ENCODE data around the gene COPG2.
"Not testable (repeated sequence)": the region's sequence is repeated elsewhere in the genome, so short reads cannot be mapped to it uniquely, and the experiment has no call there.

COPG2 gene, protein sequence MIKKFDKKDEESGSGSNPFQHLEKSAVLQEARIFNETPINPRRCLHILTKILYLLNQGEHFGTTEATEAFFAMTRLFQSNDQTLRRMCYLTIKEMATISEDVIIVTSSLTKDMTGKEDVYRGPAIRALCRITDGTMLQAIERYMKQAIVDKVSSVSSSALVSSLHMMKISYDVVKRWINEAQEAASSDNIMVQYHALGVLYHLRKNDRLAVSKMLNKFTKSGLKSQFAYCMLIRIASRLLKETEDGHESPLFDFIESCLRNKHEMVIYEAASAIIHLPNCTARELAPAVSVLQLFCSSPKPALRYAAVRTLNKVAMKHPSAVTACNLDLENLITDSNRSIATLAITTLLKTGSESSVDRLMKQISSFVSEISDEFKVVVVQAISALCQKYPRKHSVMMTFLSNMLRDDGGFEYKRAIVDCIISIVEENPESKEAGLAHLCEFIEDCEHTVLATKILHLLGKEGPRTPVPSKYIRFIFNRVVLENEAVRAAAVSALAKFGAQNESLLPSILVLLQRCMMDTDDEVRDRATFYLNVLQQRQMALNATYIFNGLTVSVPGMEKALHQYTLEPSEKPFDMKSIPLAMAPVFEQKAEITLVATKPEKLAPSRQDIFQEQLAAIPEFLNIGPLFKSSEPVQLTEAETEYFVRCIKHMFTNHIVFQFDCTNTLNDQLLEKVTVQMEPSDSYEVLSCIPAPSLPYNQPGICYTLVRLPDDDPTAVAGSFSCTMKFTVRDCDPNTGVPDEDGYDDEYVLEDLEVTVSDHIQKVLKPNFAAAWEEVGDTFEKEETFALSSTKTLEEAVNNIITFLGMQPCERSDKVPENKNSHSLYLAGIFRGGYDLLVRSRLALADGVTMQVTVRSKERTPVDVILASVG

DNA sequence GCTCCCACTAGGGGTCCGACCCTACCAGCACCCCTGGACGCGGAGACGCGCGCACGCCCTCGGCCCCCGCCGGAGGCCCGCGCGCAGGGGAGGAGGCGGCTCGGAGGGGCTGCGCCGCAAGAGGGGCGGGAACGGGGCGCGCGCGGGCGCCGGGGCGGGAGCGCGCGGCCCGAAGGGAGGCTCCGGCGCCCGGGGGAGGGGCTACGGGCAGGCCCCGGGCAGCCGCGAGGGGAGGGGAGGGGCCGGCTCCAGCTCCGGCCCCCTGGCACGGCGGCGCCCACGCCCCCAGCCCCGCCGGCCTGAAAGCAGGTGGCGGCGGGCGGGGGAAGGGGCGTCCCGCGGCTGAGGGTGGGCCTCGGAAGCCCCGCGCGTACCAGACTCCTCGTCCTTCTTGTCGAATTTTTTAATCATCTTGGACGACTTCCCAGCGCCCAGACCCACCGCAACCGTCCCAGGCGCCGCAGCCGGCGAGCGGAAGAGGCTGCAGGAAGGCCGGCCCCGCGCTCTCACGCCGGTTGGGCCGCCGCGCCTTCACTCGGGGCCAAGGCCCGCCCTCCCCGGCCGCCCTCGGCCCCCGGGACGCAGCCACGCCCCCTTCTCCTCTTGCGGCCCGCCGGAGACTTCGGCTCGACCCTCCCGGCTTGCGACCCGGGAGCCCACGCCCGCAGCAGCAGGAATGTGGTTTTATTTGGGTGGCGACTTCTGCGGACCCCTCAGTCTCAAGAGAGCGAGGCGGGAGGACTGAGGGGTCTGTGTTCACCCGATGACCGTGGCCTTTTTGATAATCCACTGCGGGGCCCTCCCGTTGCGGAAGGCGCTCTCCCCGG is at the start of gene COPG2:
TSS of gene COPG2 (minus strand) at position 491 of the 827 bp plus-strand sequence. CDS start at position 411, 80 bp downstream.
- H3K9me3 ChIP-seq (ENCODE audit: insufficient read depth, low read depth, low read length), result no peaks in the 10 kb centered on the region
- no peak within 1 kb of the TSS for H3K27ac ChIP-seq (ENCODE audit: low read length)
- peaks cover 28% of the 10 kb centered on the region for H3K36me3 ChIP-seq (ENCODE audit: insufficient read depth, low read depth, low read length)
- peak within 1 kb of the TSS; percentile 91 for H3K4me3 ChIP-seq (ENCODE audit: low read length)
- peaks cover 6% of the 10 kb centered on the region for H3K4me1 ChIP-seq (ENCODE audit: insufficient read depth, low read length)
- peaks cover 14% of the 10 kb centered on the region for H3K27me3 ChIP-seq (ENCODE audit: insufficient read depth, low read length)
- H3K9ac ChIP-seq (ENCODE audit: low read depth, low read length), result peak within 1 kb of the TSS; percentile 84; the same call in 1 of the 2 replicates

DNA sequence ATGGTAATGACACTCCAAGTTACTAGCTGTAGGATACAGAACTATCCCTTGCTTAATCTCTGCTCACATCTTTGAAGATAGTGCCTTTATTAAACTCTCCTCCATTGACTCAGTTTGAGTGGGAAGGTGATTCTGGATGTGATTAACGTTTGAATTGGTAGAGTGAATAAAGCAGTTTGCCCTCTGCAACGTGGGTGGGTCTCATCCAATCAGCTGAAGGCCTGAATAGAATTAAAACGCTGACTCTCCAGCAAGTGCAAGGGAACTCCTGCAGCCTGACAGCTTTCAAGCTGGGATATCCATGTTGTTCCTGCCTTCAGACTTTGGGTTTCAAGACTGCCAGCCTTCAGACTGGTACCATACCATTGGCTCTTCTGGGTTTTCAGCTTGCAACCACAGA is 43.9 kb upstream of the COPG2 start:
- no peak overlapping the region for H3K4me3 ChIP-seq (ENCODE audit: low read length)
- H3K4me1 ChIP-seq (ENCODE audit: insufficient read depth, low read length), result no peaks in the 10 kb centered on the region
- H3K36me3 ChIP-seq (ENCODE audit: insufficient read depth, low read depth, low read length), result no peaks in the 10 kb centered on the region
- H3K9ac ChIP-seq (ENCODE audit: low read depth, low read length), result no peak overlapping the region
- no peaks in the 10 kb centered on the region for H3K9me3 ChIP-seq (ENCODE audit: insufficient read depth, low read depth, low read length)
- no peak overlapping the region for H3K27ac ChIP-seq (ENCODE audit: low read length)
- H3K27me3 ChIP-seq (ENCODE audit: insufficient read depth, low read length), result no peaks in the 10 kb centered on the region

DNA sequence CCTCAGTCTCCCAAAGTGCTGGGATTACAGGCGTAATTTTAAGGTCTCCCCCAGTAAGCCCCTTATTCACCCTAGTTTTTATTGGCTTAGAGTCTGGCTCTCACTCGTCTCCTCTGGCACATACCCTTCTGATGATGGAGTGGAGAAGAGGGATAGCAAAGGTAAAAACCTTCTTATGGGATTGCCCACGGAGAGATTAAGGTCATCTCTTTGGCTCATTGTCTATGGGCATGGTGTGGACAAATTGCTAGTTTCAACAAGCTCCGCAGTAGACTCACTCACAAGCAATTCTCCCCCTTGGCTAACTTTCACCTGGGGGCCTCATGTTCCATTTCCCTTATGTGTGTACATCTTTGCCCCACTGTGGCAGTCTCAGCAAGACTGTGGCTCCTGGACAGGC is 40.2 kb upstream of the COPG2 start:
- Histone ChIP-seq H3K4me3 (ENCODE audit: low read length) (no peak overlapping the region), H3K9ac (ENCODE audit: low read depth, low read length) (no peak overlapping the region), H3K36me3 (ENCODE audit: insufficient read depth, low read depth, low read length) (no peaks in the 10 kb centered on the region), H3K27me3 (ENCODE audit: insufficient read depth, low read length) (no peaks in the 10 kb centered on the region), H3K27ac (ENCODE audit: low read length) (no peak overlapping the region), H3K9me3 (ENCODE audit: insufficient read depth, low read depth, low read length) (0 out of 2 replicates have a peak, but pooled peaks cover 9% of the 10 kb centered on the region), H3K4me1 (ENCODE audit: insufficient read depth, low read length) (no peaks in the 10 kb centered on the region)

DNA sequence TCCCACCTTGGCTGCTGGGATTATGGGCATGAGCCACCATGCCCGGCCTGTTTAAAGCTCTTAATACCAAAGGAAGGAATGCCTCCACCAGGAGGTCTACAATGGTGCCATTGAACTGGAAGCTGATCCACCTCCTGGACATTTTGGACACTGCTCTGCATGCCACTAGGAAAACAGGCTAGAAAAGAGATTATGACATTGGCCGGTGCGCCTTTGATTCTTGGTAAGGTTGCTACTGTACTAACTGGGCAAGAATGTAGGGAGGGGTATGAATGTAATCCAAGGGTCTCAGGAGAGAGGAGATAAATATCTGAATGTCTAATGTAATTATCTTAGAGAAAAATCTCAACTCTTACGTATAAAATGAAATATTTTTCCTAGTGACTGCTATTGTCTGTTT is 39.5 kb upstream of the COPG2 start:
- Histone ChIP-seq H3K4me1 (ENCODE audit: insufficient read depth, low read length) (no peaks in the 10 kb centered on the region), H3K36me3 (ENCODE audit: insufficient read depth, low read depth, low read length) (no peaks in the 10 kb centered on the region), H3K9ac (ENCODE audit: low read depth, low read length) (no peak overlapping the region), H3K4me3 (ENCODE audit: low read length) (no peak overlapping the region), H3K27me3 (ENCODE audit: insufficient read depth, low read length) (no peaks in the 10 kb centered on the region), H3K27ac (ENCODE audit: low read length) (no peak overlapping the region), H3K9me3 (ENCODE audit: insufficient read depth, low read depth, low read length) (0 out of 2 replicates have a peak, but pooled peaks cover 9% of the 10 kb centered on the region)

DNA sequence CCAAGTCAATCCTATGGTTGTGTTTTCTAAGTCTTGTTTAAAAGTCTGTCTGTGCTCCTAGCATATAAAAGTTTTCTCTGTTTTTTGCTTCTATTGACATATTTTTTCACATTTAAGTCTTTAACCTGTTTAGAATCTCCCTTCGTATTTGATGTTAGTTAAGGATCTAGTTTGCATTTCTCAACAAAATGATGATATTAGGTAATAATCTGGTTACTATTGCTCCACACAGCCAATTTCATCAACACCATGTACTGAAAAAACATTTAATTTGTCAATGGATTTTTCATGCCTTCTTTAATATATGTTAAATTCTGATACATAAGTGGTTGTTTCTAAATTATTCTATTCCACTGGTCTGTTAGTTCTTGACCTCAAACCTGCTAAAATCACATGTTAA is 35.3 kb upstream of the COPG2 start:
- no peak overlapping the region for H3K4me3 ChIP-seq (ENCODE audit: low read length)
- no peaks in the 10 kb centered on the region for H3K36me3 ChIP-seq (ENCODE audit: insufficient read depth, low read depth, low read length)
- H3K27ac ChIP-seq (ENCODE audit: low read length), result no peak overlapping the region

DNA sequence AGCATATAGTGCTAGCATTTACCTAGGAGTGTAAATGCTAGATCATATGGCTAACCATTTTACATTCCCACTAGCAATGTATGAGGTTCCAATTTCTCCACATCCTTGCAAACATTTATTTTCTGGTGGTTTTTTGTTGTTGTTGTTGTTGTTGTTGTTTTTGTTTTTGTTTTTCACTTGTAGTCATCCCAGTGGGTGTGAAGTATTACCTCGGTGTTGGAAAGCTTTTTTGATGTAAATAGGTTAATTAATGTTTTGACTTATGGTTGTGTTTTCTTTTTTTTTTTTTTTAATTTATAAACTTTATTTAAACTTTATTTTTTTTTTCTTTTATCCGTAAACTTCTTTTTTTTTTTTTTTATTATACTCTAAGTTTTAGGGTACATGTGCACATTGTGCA is 33.1 kb upstream of the COPG2 start:
- Histone ChIP-seq H3K27ac (ENCODE audit: low read length) (no peak overlapping the region), H3K36me3 (ENCODE audit: insufficient read depth, low read depth, low read length) (no peaks in the 10 kb centered on the region), H3K9me3 (ENCODE audit: insufficient read depth, low read depth, low read length) (0 out of 2 replicates have a peak, but pooled peaks cover 6% of the 10 kb centered on the region), H3K9ac (ENCODE audit: low read depth, low read length) (no peak overlapping the region), H3K27me3 (ENCODE audit: insufficient read depth, low read length) (no peaks in the 10 kb centered on the region), H3K4me1 (ENCODE audit: insufficient read depth, low read length) (no peaks in the 10 kb centered on the region), H3K4me3 (ENCODE audit: low read length) (no peak overlapping the region)

More for the DNA sequence above, 35.3 kb upstream of the COPG2 start:
- Histone ChIP-seq H3K9ac (ENCODE audit: low read depth, low read length) (no peak overlapping the region), H3K27me3 (ENCODE audit: insufficient read depth, low read length) (no peaks in the 10 kb centered on the region), H3K9me3 (ENCODE audit: insufficient read depth, low read depth, low read length) (0 out of 2 replicates have a peak, but pooled peaks cover 9% of the 10 kb centered on the region), H3K4me1 (ENCODE audit: insufficient read depth, low read length) (no peaks in the 10 kb centered on the region)

DNA sequence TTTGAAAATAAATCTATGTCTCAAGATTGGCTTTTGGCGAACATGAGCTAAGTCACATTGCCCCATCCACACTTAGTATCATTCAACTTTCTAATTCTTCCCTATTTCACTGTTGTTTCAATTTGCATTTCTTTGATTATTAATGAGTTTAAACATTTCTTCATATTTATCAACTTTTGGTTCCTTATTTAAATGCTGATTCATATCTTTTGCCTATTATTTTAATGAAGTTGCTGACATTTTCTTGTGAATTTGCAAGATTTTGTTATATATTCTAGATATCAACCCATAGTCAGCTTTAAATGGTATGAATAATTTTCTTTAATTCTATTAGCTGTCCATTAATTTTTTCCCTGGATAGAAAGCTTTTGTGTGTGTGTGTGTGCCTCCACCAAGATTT is 32.2 kb upstream of the COPG2 start:
- Histone ChIP-seq H3K4me3 (ENCODE audit: low read length) (no peak overlapping the region), H3K9ac (ENCODE audit: low read depth, low read length) (no peak overlapping the region)

DNA sequence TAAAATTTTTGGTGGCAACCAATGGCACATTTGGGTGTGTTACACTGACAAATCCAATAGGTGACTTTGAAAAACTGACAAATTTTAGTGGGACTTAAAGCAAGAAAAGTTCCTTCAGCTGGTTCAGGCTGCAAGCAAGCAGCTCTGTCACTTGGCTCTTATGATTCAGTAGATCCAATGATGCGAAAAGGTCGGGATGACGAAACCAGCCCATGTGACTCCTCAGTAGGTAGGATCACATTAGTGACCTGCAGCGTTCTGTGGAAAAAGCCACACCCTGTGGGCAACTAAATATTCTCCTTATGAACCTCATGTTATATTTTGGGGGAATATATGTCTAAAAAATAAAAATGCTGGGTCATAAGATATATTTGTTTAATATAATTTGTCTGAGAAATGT is 31.1 kb upstream of the COPG2 start:
- no peak overlapping the region for H3K27ac ChIP-seq (ENCODE audit: low read length)
- H3K9me3 ChIP-seq (ENCODE audit: insufficient read depth, low read depth, low read length), result no peaks in the 10 kb centered on the region
- H3K4me3 ChIP-seq (ENCODE audit: low read length), result no peak overlapping the region
- H3K36me3 ChIP-seq (ENCODE audit: insufficient read depth, low read depth, low read length), result no peaks in the 10 kb centered on the region
- H3K9ac ChIP-seq (ENCODE audit: low read depth, low read length), result no peak overlapping the region
- no peaks in the 10 kb centered on the region for H3K27me3 ChIP-seq (ENCODE audit: insufficient read depth, low read length)
- H3K4me1 ChIP-seq (ENCODE audit: insufficient read depth, low read length), result no peaks in the 10 kb centered on the region

More for the DNA sequence above, 32.2 kb upstream of the COPG2 start:
- Histone ChIP-seq H3K27ac (ENCODE audit: low read length) (no peak overlapping the region), H3K36me3 (ENCODE audit: insufficient read depth, low read depth, low read length) (no peaks in the 10 kb centered on the region), H3K4me1 (ENCODE audit: insufficient read depth, low read length) (no peaks in the 10 kb centered on the region), H3K9me3 (ENCODE audit: insufficient read depth, low read depth, low read length) (no peaks in the 10 kb centered on the region), H3K27me3 (ENCODE audit: insufficient read depth, low read length) (no peaks in the 10 kb centered on the region)

DNA sequence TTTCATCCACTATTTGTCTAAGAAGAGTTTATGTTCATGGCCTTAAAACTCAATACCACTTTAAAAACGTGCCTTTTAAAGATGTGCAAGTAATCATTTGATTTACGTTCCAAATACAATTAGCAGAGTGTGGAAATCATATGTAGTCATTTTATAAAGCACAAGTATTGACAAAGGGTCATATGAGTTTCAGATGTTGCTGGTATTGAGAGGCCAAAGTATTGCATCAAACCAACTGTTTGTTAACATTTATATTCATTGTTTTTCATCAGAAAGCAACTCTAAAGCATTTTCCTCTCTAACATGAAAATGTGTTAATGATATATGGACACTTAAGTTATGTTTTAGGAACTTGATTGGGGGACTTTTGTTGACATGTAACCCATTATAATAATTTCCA is 29.3 kb upstream of the COPG2 start:
- H3K9me3 ChIP-seq (ENCODE audit: insufficient read depth, low read depth, low read length), result no peaks in the 10 kb centered on the region
- no peak overlapping the region for H3K4me3 ChIP-seq (ENCODE audit: low read length)
- H3K36me3 ChIP-seq (ENCODE audit: insufficient read depth, low read depth, low read length), result no peaks in the 10 kb centered on the region
- H3K4me1 ChIP-seq (ENCODE audit: insufficient read depth, low read length), result no peaks in the 10 kb centered on the region
- no peak overlapping the region for H3K27ac ChIP-seq (ENCODE audit: low read length)
- no peaks in the 10 kb centered on the region for H3K27me3 ChIP-seq (ENCODE audit: insufficient read depth, low read length)
- no peak overlapping the region for H3K9ac ChIP-seq (ENCODE audit: low read depth, low read length)

DNA sequence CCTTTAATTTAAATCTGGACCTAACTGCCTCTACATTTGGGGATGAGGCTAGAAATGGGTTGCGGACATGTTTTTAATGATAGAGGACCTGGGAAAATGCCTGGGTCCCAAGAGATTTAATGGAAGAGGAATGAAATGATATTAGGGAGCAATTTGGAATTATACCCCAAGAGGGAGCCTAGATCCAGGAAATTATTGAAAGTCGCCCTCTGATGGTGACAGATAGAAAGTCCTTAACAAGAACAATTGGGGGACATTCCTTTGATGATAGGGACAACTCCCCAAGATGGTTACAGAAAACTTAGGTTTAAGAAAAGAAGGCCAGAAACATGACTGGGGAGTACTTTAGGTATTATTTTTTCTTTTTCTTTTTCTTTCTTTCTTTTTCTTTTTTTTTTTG is 27.3 kb upstream of the COPG2 start:
- H3K9ac ChIP-seq (ENCODE audit: low read depth, low read length), result no peak overlapping the region
- H3K4me3 ChIP-seq (ENCODE audit: low read length), result no peak overlapping the region
- H3K4me1 ChIP-seq (ENCODE audit: insufficient read depth, low read length), result no peaks in the 10 kb centered on the region
- H3K9me3 ChIP-seq (ENCODE audit: insufficient read depth, low read depth, low read length), result peaks cover 2% of the 10 kb centered on the region; the same call in 1 of the 2 replicates
- no peak overlapping the region for H3K27ac ChIP-seq (ENCODE audit: low read length)
- no peaks in the 10 kb centered on the region for H3K27me3 ChIP-seq (ENCODE audit: insufficient read depth, low read length)
- no peaks in the 10 kb centered on the region for H3K36me3 ChIP-seq (ENCODE audit: insufficient read depth, low read depth, low read length)

DNA sequence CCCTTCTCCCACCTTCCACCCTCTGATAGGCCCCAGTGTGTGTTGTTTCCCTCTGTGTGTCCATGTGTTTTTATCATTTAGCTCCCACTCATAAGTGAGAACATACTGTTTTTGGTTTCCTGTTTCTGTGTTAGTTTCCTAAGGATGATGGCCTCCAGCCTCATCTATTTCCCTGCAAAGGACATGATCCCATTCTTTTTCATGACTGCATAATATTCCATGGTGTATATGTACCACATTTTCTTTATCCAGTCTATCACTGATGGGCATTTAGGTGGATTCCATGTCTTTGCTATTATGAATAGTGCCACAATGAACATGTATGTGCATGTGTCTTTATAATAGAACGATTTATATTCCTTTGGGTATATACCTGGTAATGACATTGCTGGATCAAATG is 23.8 kb upstream of the COPG2 start:
- H3K9ac ChIP-seq (ENCODE audit: low read depth, low read length); H3K36me3 ChIP-seq (ENCODE audit: insufficient read depth, low read depth, low read length); H3K4me1 ChIP-seq (ENCODE audit: insufficient read depth, low read length); H3K4me3 ChIP-seq (ENCODE audit: low read length); H3K27me3 ChIP-seq (ENCODE audit: insufficient read depth, low read length); H3K27ac ChIP-seq (ENCODE audit: low read length): not testable (repeated sequence)
- peaks cover 23% of the 10 kb centered on the region; the same call in 1 of the 2 replicates for H3K9me3 ChIP-seq (ENCODE audit: insufficient read depth, low read depth, low read length)

Measured in iPS-20b (cell line).